Neural progenitor cell (in vitro differentiated cells): ENCODE results near the gene EAPP.

Experiments
- EZH2 ChIP-seq: fragments of 200-600 bp; sonication (generic); IDR thresholded peaks from 2 replicates; pipeline ENCODE4 v1.6.1; 2017; ENCODE audit warnings: antibody characterized with exemption, mild to moderate bottlenecking, moderate library complexity
- EZH2phosphoT487 ChIP-seq: fragments of 200-600 bp; sonication (generic); IDR thresholded peaks from 2 replicates; pipeline ENCODE4 v1.6.1; 2017; ENCODE audit warnings: antibody characterized with exemption
- TF ChIP-seq, protein P1 (sequence below): fragments of 200-600 bp; sonication (generic); IDR thresholded peaks from 2 replicates; pipeline ENCODE4 v1.5.1; 2017; ENCODE audit warnings: antibody characterized with exemption, mild to moderate bottlenecking

GRCh38 chr14:34569750-34570149 is 30.2 kb upstream of the EAPP start:
- no peak for TF ChIP-seq EZH2phosphoT487
- TF ChIP-seq, protein P1, sequence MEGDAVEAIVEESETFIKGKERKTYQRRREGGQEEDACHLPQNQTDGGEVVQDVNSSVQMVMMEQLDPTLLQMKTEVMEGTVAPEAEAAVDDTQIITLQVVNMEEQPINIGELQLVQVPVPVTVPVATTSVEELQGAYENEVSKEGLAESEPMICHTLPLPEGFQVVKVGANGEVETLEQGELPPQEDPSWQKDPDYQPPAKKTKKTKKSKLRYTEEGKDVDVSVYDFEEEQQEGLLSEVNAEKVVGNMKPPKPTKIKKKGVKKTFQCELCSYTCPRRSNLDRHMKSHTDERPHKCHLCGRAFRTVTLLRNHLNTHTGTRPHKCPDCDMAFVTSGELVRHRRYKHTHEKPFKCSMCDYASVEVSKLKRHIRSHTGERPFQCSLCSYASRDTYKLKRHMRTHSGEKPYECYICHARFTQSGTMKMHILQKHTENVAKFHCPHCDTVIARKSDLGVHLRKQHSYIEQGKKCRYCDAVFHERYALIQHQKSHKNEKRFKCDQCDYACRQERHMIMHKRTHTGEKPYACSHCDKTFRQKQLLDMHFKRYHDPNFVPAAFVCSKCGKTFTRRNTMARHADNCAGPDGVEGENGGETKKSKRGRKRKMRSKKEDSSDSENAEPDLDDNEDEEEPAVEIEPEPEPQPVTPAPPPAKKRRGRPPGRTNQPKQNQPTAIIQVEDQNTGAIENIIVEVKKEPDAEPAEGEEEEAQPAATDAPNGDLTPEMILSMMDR = no peak
- no peak for TF ChIP-seq EZH2
